Uterus (tissue), 4 donors: Measurements from ENCODE around the gene ACKR3. TPM values are rescaled to one million over a fixed set of nuclear protein-coding genes. Genes with fewer than 3 reads are reported as not detected.

Experiments used
- DNase-seq, 2 donors: peaks; one replicate each; pipeline ENCODE4 v3.0.0-alpha.2; 2019 to 2020
- H3K27ac ChIP-seq, 2 donors: fragments of 200-600 bp; sonication (generic); 1 replicate in 1 of 2; 2 replicates in 1 of 2; pipeline ENCODE4 v1.5.1; 2016 to 2018
- H3K27me3 ChIP-seq, 2 donors: fragments of 200-600 bp; sonication (generic); one replicate each; pipeline ENCODE4 v1.5.1; 2018 to 2019; ENCODE audit warnings: control low read depth in 1 of 2
- H3K36me3 ChIP-seq, 2 donors: fragments of 200-600 bp; sonication (generic); one replicate each; pipeline ENCODE4 v1.5.1; 2019; ENCODE audit warnings: control low read depth in 1 of 2
- H3K4me1 ChIP-seq, 2 donors: fragments of 200-600 bp; sonication (generic); one replicate each; pipeline ENCODE4 v1.5.1; 2018 to 2019; ENCODE audit warnings: control low read depth in 1 of 2
- H3K4me3 ChIP-seq, 2 donors: fragments of 200-600 bp; sonication (generic); 1 replicate in 1 of 2; 2 replicates in 1 of 2; pipeline ENCODE4 v1.5.1; 2018 to 2019; ENCODE audit warnings: mild to moderate bottlenecking in 1 of 2
- H3K9me3 ChIP-seq, 2 donors: fragments of 200-600 bp; sonication (generic); one replicate each; pipeline ENCODE4 v1.5.1; 2019; ENCODE audit warnings: control low read depth in 1 of 2
- POLR2A ChIP-seq, 2 donors: fragments of 450-650 bp; IDR thresholded peaks; one replicate each; pipeline ENCODE4 v1.6.1; 2016; ENCODE audit warnings: antibody characterized with exemption in 2 of 2, mild to moderate bottlenecking in 1 of 2, moderate library complexity in 1 of 2
- intact Hi-C: fragments of 100-400 bp; cut with DNase I; formaldehyde crosslinking; loops from one replicate; pipeline ENCODE4 v1.15.1; 2023; ENCODE audit warnings: low total_unique reads
- total RNA-seq, 4 donors: library from RNA; depleted of rRNA in 3 of 4; stranded (reverse); fragments of >200 nt in 3 of 4; gene quantifications; one replicate each; pipeline versions ENCODE4 v1.1.0 to v1.2.4, GENCODE V29; 2014 to 2023
- TF ChIP-seq, protein P1 (sequence below), 4 experiments: fragments of 200-600 bp in 2 of 4; fragments of 450-650 bp in 2 of 4; sonication (generic) in 2 of 4; IDR thresholded peaks; one replicate each; pipeline ENCODE4 v1.5.1; 2016 to 2019; ENCODE audit warnings: antibody characterized with exemption in 4 of 4, mild to moderate bottlenecking in 2 of 4, moderate library complexity in 1 of 4
- donor health status: DM: yes; HTN: yes; CAD: no.

Gene ACKR3
- total RNA-seq, 4 donors from 2014 or later: 11.8 to 61.5 (median 26.2) TPM

DNA sequence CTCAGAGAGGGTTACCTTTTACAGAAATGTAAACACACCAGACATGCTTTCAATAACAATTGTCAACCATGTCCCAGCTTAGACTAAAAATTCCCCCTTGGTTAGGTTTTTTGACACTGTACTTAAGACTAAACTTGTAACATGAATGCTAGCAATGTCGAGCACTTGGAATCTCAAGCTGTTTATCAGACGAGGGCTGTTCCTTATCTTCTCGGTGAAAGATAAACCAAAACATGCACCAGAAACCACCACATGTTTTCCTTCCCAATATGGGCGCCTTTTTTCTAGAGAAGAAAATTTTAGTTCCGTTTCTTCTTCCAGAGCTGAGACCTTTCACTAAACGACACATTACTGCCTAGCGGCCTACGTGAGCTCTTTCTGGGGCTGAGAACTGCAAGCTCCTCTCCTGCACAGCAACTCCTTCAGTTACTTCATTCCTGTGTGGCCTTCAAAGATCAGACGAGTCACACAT is 42.4 kb upstream of the ACKR3 start:
- Histone ChIP-seq H3K27ac (no peak overlapping the region), H3K36me3 (no peaks in the 10 kb centered on the region), H3K27me3 (no peaks in the 10 kb centered on the region), H3K4me1 (no peaks in the 10 kb centered on the region), H3K9me3 (no peaks in the 10 kb centered on the region), H3K4me3 (no peak overlapping the region)
- no peak for DNase-seq
- intact Hi-C loops: no loop called here
- TF ChIP-seq POLR2A (IDR thresholded peaks at IDR 0.05): no peak
- TF ChIP-seq, protein P1, sequence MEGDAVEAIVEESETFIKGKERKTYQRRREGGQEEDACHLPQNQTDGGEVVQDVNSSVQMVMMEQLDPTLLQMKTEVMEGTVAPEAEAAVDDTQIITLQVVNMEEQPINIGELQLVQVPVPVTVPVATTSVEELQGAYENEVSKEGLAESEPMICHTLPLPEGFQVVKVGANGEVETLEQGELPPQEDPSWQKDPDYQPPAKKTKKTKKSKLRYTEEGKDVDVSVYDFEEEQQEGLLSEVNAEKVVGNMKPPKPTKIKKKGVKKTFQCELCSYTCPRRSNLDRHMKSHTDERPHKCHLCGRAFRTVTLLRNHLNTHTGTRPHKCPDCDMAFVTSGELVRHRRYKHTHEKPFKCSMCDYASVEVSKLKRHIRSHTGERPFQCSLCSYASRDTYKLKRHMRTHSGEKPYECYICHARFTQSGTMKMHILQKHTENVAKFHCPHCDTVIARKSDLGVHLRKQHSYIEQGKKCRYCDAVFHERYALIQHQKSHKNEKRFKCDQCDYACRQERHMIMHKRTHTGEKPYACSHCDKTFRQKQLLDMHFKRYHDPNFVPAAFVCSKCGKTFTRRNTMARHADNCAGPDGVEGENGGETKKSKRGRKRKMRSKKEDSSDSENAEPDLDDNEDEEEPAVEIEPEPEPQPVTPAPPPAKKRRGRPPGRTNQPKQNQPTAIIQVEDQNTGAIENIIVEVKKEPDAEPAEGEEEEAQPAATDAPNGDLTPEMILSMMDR (IDR thresholded peaks at IDR 0.05): no peak

DNA sequence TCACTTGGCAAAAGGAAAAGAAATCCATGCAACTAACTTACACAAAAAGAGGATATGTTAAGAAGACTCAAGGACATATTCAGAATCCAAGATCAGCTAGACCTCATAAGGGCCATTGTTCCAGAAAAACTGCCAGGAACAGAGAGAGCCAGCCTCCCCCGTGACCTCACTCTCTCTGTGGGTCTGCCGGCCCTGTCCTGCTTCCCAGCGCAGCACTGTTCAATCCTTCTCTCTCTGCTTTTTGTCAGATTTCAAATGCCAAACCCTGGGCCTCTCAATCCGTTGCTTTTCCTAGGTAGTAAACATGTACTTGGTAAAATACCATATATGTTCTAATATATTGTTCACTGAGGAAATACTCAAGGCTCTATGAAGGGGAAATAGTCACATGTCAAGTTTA is 40.0 kb upstream of the ACKR3 start:
- TF ChIP-seq POLR2A (IDR thresholded peaks at IDR 0.05): no peak
- TF ChIP-seq, protein P1 (IDR thresholded peaks at IDR 0.05): no peak
- no peak overlapping the region for H3K4me3 ChIP-seq
- no peaks in the 10 kb centered on the region for H3K36me3 ChIP-seq
- no peaks in the 10 kb centered on the region for H3K9me3 ChIP-seq
- H3K4me1 ChIP-seq: no peaks in the 10 kb centered on the region
- intact Hi-C loops: no loop called here
- no peak overlapping the region for H3K27ac ChIP-seq
- DNase-seq: no peak
- H3K27me3 ChIP-seq: no peaks in the 10 kb centered on the region

DNA sequence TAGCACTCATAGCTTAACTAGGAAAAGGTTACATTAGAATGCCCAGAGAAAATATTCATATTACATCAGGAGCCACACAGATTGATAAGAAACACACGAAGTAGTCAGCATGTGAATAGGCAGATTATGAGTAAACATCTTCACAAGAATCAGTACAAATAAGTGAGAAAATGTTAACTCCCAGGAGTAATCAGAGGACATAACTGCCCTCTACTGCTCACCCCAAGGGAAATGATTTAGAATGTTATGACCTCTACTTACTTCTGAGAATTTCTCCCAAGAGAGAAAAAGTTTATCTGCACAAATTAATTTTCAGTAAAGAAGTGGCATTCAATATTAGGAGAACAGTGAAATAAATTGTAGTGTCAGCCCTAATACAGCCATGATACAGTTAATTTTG is 39.1 kb upstream of the ACKR3 start:
- H3K36me3 ChIP-seq: no peaks in the 10 kb centered on the region
- TF ChIP-seq, protein P1 (IDR thresholded peaks at IDR 0.05): no peak
- no peak for TF ChIP-seq POLR2A (IDR thresholded peaks at IDR 0.05)
- H3K9me3 ChIP-seq: no peaks in the 10 kb centered on the region
- no peak overlapping the region for H3K4me3 ChIP-seq
- DNase-seq: no peak
- intact Hi-C loops: no loop called here
- no peaks in the 10 kb centered on the region for H3K4me1 ChIP-seq
- H3K27ac ChIP-seq: no peak overlapping the region
- H3K27me3 ChIP-seq: no peaks in the 10 kb centered on the region

DNA sequence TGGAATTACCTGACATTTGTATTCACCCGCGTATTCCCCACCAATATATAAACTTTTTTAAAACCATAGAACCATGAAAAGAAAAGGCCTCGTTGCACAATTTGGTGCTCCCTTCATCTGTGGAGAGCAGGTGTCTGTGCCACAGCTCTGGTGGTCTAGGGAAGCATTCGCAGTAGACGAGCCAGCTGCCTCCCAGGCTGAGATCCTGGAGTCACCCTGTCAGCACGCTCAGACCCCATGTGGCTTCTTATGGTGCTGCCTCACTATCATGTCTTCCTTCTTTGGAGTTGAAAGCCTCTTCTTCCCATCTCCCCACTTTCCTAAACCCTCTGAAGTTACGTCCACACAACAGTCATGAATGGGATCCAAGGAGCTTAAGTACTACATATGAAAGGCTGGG is 38.4 kb upstream of the ACKR3 start:
- no peak for DNase-seq
- no peaks in the 10 kb centered on the region for H3K36me3 ChIP-seq
- H3K4me1 ChIP-seq: no peaks in the 10 kb centered on the region
- H3K27ac ChIP-seq: no peak overlapping the region
- no peaks in the 10 kb centered on the region for H3K27me3 ChIP-seq
- no peaks in the 10 kb centered on the region for H3K9me3 ChIP-seq
- intact Hi-C loops: no loop called here
- no peak overlapping the region for H3K4me3 ChIP-seq
- TF ChIP-seq, protein P1 (IDR thresholded peaks at IDR 0.05): no peak
- TF ChIP-seq POLR2A (IDR thresholded peaks at IDR 0.05): no peak

DNA sequence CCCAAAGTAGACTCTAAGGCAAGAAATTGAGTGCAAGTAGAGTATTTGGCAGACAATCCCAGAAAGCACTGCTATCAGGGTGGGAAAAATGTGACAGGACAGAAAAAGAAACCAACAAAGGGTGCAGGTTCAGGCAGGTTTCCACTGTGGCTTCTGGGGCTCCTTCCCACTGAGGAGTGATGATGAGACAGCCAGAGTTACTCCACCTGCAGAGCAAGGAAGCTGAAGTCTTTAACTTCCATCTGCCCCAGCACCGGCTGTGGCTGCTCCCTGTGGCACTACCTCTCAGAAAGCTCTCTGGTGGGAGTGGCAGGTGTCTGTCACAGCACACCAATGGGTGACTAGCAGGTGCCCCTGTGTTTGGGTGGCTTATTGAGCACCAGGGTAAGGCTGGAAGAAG is 37.6 kb upstream of the ACKR3 start:
- no peaks in the 10 kb centered on the region for H3K36me3 ChIP-seq
- H3K4me3 ChIP-seq: no peak overlapping the region
- no peak for DNase-seq
- no peak overlapping the region for H3K27ac ChIP-seq
- no peaks in the 10 kb centered on the region for H3K4me1 ChIP-seq
- no peak for TF ChIP-seq POLR2A (IDR thresholded peaks at IDR 0.05)
- TF ChIP-seq, protein P1 (IDR thresholded peaks at IDR 0.05): no peak
- intact Hi-C loops: no loop called here
- H3K27me3 ChIP-seq: no peaks in the 10 kb centered on the region
- no peaks in the 10 kb centered on the region for H3K9me3 ChIP-seq
